HG02678 (cell line): ENCODE data around the gene INHBB.
"Not testable (repeated sequence)": the region's sequence is repeated elsewhere in the genome, so short reads cannot be mapped to it uniquely, and the experiment has no call there.

ENCODE experiments used
- ATAC-seq: cut with Tn5 transposase; IDR thresholded peaks from one replicate; pipeline ENCODE4 v1.9.1; 2021; ENCODE audit warnings: mild to moderate bottlenecking, moderate library complexity; ENCODE audit not compliant: unreplicated experiment

INHBB gene

GRCh38 chr2:120378605-120379004, 32.7 kb downstream of the INHBB start:
- ATAC-seq: no peak

- ATAC-seq: no peak
Observed at GRCh38 chr2:120379916-120380893, 34.3 kb downstream of the INHBB start.

- ATAC-seq: no peak
Observed at GRCh38 chr2:120381192-120381591, 35.3 kb downstream of the INHBB start.

- no peak for ATAC-seq
Observed at GRCh38 chr2:120381661-120382060, 35.7 kb downstream of the INHBB start.

- ATAC-seq: no peak
Observed at GRCh38 chr2:120382541-120383144, 36.7 kb downstream of the INHBB start.

GRCh38 chr2:120383191-120383590, 37.3 kb downstream of the INHBB start:
- ATAC-seq: no peak

GRCh38 chr2:120383631-120384340, 37.9 kb downstream of the INHBB start:
- no peak for ATAC-seq

- ATAC-seq: no peak
Observed at GRCh38 chr2:120384486-120385354, 38.8 kb downstream of the INHBB start.

- no peak for ATAC-seq
Observed at GRCh38 chr2:120385355-120386127, 39.6 kb downstream of the INHBB start.

GRCh38 chr2:120388222-120389035, 42.5 kb downstream of the INHBB start:
- ATAC-seq: no peak

- no peak for ATAC-seq
Observed at GRCh38 chr2:120389036-120389391, 43.1 kb downstream of the INHBB start.

GRCh38 chr2:120390381-120391055, 44.6 kb downstream of the INHBB start:
- ATAC-seq: no peak

GRCh38 chr2:120391382-120391781, 45.4 kb downstream of the INHBB start:
- ATAC-seq: not testable (repeated sequence)

GRCh38 chr2:120391911-120392665, 46.2 kb downstream of the INHBB start:
- no peak for ATAC-seq

GRCh38 chr2:120392923-120393322, 47.0 kb downstream of the INHBB start:
- no peak for ATAC-seq

- no peak for ATAC-seq
Observed at GRCh38 chr2:120393456-120393855, 47.5 kb downstream of the INHBB start.

- no peak for ATAC-seq
Observed at GRCh38 chr2:120394764-120395163, 48.8 kb downstream of the INHBB start.
